OCI-LY7 (cell line): ENCODE results near the gene CYBRD1.

Source experiments
- CTCF ChIP-seq: fragments of 200-600 bp; sonication (generic); conservative IDR thresholded peaks from 2 replicates; pipeline ENCODE4 v1.5.1; 2014; ENCODE audit warnings: mild to moderate bottlenecking, antibody characterized with exemption, low read length, moderate library complexity, mixed read lengths
- EZH2phosphoT487 ChIP-seq: fragments of 200-600 bp; sonication (generic); IDR thresholded peaks from 2 replicates; pipeline ENCODE4 v1.6.1; 2018; ENCODE audit warnings: low read depth, borderline replicate concordance, mild to moderate bottlenecking, mixed run types, antibody characterized with exemption, low read length, moderate library complexity, mixed read lengths

DNA sequence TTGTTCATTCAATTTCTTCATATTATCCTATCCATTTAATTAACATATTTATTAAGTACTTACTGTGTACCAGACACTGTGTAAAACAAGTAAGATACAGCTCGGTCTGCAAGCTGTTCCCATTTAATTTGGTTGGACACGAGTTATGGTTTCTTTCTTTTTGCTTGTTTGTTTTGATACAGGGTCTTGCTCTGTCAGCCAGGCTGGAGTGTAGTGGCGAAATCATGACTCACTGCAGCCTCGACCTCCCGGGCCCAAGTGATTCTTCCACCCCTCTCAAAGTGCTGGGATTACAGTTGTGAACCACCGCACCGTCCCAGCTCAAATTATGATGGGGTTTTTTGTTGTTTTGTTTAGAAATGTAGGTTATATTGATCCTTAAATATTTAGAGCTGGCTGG lies 9.0 kb downstream of the CYBRD1 start:
- TF ChIP-seq CTCF: no peak
- TF ChIP-seq EZH2phosphoT487: no peak
